ENCODE data around the gene HSPB1.
"Not testable (repeated sequence)": the region's sequence is repeated elsewhere in the genome, so short reads cannot be mapped to it uniquely, and the experiment has no call there.

The HSPB1 gene

DNA sequence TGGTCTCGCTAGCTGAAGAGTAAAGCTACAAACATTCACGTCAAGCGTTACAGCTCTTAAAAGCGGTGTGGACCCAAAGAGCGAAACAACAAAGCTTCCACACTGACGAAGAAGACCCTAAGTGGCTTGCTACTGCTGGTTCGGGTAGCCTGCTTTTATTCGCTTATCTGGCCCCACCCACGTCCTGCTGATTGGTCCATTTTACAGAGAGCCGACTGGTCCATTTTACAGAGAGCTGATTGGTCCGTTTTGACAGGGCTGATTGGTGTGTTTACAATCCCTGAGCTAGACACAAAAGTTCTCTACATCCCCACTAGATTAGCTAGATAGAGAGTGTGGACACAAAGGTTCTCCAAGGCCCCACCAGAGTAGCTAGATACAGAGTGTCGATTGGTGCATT lies 6.4 kb downstream of the HSPB1 start:
- DNase-seq (ENCODE audit: low spot score) = not testable (repeated sequence)

GRCh38 chr7:76309341-76310101 lies 7.0 kb downstream of the HSPB1 start:
- DNase-seq (ENCODE audit: low spot score) = not testable (repeated sequence)

GRCh38 chr7:76310102-76310957 lies 7.9 kb downstream of the HSPB1 start:
- DNase-seq (ENCODE audit: low spot score) = peak; percentile 77

DNA sequence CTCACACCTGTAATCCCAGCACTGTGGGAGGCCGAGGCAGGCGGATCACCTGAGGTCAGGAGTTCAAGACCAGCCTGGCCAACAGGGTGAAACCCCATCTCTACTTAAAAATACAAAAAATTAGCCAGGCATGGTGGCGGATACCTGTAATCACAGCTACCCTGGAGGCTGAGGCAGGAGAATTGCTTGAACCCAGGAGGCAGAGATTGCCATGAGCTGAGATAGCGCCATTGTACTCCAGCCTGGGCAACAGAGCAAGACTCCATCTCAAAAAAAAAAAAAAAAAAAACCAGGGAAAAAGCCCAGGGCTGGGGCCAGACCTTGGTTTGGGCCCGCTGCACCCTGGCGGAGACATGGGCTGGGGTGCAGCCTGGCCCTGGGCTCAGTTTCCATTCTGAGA lies 9.4 kb downstream of the HSPB1 start:
- DNase-seq (ENCODE audit: low spot score) = not testable (repeated sequence)

DNA sequence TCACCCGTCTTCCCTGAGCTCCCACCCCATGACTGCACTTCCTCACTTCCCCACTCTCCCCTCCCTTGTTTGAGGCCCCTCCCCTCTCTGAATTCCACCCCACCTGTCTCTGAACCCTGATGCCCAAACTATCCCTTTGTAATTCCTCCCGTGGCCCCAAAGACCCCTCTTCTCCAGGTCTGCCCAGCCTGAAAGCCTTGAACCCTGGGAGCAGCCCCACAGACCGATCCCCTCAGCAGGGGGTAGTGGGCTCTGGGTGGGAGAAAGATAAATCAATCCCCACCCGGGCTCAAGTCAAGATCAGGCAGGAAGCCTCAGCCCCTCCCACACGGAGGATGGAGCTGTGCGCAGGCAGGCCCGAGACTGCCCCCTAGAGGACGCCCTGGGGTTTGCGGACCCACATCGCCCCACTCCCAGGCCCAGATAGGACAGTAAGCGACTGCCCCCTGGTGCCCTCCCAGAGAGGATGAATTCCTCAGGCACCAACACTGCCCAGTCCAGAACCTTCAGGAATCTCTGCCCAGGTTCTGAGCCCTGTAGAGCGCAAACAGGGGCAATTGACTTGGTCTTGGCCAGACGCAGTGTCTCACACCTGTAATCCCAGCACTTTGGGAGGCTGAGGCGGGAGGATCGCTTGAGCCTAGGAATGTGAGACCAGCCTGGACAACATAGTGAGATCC lies 11.7 kb downstream of the HSPB1 start:
- DNase-seq (ENCODE audit: low spot score) = peak; percentile 93

DNA sequence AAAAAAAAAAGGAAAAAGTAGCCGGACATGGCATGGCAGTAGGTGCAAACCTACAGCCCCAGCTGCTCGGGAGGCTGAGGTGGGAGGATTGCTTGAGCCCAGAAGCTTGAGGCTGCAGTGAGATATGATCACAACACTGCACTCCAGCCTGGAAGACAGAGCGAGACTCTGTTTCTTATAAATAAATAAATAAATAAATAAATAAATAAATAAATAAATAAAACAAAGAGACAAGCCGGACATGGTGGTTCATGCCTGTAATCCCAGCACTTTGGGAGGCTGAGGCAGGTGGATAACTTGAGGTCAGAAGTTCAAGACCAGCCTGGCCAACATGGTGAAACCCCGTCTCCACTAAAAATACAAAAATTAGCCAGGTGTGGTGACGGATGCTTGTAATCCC lies 12.3 kb downstream of the HSPB1 start:
- not testable (repeated sequence) for DNase-seq (ENCODE audit: low spot score)

GRCh38 chr7:76315364-76315763 lies 12.9 kb downstream of the HSPB1 start:
- DNase-seq (ENCODE audit: low spot score) = no peak

GRCh38 chr7:76316984-76317781 lies 14.7 kb downstream of the HSPB1 start:
- DNase-seq (ENCODE audit: low spot score) = no peak

- peak; percentile 97 for DNase-seq (ENCODE audit: low spot score)
Observed at GRCh38 chr7:76317782-76318487, 15.5 kb downstream of the HSPB1 start.

GRCh38 chr7:76318488-76319353 lies 16.2 kb downstream of the HSPB1 start:
- DNase-seq (ENCODE audit: low spot score) = peak; percentile 65

GRCh38 chr7:76325092-76325491 lies 22.6 kb downstream of the HSPB1 start:
- DNase-seq (ENCODE audit: low spot score) = no peak

- DNase-seq (ENCODE audit: low spot score) = no peak
Observed at GRCh38 chr7:76325811-76326210, 23.3 kb downstream of the HSPB1 start.

DNA sequence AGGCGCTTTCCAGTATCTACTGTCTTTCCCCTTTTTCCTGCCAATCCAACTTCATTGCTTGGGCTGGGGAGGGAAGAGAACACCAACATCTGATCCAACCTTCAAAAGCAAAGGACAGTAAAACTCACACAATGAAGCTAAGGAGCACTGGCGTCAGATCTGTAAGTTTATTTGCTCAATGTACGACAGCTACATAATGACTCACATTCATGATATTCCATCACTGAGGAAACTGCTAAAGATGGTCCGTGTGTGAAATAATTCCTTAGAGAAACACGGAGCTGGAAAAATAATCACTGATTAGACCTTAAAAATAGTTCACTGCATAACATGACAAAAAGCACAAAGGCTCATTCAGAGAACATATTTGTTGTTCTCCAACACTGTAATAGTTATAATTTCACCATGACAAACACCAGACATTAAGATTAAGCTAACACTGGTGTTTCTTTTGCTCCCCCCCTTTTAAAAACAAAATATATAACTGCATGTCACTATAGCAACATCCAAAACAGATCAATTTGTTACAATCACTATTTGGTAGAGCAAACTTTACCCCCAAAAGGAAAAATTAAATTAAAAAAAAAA lies 24.3 kb downstream of the HSPB1 start:
- DNase-seq (ENCODE audit: low spot score) = no peak

GRCh38 chr7:76327610-76328009 lies 25.1 kb downstream of the HSPB1 start:
- no peak for DNase-seq (ENCODE audit: low spot score)

DNA sequence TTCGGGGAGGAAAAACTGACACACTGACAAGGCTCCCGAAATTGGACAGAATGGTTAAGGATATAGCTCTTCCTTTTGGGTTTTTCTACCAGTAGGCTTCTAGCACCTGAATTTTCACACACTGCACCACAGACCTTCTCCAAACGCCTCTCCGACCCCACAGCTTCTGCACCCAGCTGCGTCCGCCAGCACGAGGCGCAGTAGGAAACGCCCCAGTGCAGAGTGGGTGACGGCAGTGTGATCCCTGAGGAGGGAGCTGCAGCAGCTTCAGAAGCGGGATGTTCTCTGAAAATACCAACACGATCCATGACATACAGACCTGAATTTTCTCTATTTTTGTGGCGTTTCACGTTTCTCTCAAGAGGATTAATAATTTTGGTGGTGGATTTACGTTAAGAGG lies 25.9 kb downstream of the HSPB1 start:
- DNase-seq (ENCODE audit: low spot score) = no peak

DNA sequence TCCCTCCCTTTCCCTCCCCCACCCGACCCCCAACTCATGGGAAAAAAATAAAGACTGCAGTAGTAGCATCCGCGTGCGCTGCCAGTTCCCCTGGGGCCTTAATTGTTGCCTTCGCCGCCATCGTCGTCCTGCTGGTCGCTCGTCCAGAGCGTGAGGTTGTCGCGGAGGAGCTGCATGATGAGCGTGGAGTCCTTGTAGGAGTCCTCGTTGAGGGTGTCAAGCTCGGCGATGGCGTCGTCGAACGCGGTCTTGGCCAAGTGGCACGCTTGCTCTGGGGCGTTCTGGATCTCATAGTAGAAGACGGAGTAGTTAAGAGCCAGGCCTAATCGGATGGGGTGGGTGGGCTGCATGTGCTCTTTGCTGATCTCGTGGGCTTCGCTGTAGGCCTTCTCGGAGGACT lies 27.0 kb downstream of the HSPB1 start:
- no peak for DNase-seq (ENCODE audit: low spot score)

DNA sequence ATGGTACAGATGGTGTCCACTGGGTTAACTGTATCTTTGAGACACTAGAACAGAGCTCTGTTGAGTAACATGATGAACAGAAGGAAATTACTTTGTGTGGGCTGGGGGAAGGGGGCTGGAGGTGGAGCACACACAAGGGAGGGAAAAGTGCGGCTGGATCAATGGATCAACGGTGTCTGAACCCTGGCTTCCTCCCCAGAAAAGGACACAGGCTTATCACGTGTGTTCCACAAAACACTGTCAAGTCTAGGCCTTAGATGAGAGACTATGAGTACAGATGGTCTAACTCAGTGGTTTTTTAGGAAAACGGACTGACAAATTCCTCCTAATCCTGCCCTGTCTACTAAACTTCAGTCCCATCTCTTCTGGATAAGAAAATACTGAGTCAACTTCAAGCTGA lies 27.8 kb downstream of the HSPB1 start:
- DNase-seq (ENCODE audit: low spot score) = no peak

- DNase-seq (ENCODE audit: low spot score) = no peak
Observed at GRCh38 chr7:76330673-76331072, 28.2 kb downstream of the HSPB1 start.

DNA sequence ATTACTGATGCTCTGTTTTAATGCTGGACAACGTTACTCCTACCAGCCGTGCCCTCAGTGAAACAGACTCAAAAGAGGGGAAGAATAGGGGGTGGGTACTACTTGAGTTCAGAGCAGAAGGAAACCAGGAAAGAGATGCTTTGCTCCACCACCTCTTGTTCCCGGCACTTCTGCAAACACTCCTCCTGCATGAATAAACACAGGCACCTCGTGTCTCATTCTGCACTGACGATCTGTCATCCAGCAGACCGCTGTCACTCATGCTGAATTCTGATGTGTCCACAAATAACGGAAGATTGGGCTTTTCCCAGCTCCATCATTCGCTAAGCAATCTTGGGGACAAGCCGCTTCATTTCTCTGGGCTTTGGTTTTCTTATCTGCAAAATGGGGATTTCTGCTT lies 29.6 kb downstream of the HSPB1 start:
- no peak for DNase-seq (ENCODE audit: low spot score)

Measured in SK-N-DZ (cell line).